ENCODE measurements around the gene TRIP4.
"Not testable (repeated sequence)": the region's sequence is repeated elsewhere in the genome, so short reads cannot be mapped to it uniquely, and the experiment has no call there.

TRIP4 gene

GRCh38 chr15:64490598-64491259 lies 103.1 kb downstream of the TRIP4 start:
- DNase-seq: no peak

- no peak for DNase-seq
These were observed 106.0 kb downstream of the TRIP4 start for GRCh38 chr15:64493641-64494040.

DNA sequence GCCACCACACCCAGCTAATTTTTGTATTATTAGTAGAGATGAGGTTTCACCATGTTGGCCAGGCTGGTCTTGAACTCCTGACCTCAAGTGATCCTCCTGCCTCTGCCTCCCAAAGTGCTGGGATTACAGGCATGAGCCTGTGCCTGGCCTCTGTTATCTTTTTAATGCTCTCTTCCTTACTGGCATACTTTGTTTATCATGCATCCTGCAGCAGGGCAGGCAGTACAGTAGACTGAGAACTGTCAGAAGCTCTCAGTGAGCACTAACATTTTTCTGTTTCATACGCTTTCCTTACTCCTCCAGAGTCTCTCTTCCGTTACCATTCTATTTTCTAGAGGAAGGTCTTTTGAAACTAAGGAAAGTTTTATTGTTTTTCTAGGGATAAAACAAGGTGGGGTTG lies 108.3 kb downstream of the TRIP4 start:
- not testable (repeated sequence) for DNase-seq

- DNase-seq: no peak
These were observed 113.2 kb downstream of the TRIP4 start for GRCh38 chr15:64500695-64501395.

GRCh38 chr15:64501396-64501715 lies 113.7 kb downstream of the TRIP4 start:
- no peak for DNase-seq

GRCh38 chr15:64502151-64502550 lies 114.5 kb downstream of the TRIP4 start:
- DNase-seq: no peak

DNA sequence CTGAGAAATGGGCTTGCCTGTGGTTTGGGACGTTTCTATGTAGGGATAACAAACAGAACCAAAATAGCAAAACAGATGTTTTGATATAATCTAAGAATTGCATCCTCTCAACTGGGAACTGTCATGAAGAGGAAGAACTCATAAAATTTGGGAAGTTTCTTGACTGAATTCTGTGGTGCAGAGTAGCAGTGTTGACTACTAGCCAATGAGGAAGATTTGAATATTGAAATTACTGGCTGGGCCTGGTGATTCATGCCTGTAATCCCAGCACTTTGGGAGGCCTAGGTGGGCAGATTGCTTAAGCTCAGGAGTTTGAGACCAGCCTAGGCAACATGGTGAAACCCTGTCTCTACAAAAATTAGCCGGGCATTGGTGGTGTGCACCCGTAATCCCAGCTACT lies 114.9 kb downstream of the TRIP4 start:
- peak; percentile 16 for DNase-seq

DNA sequence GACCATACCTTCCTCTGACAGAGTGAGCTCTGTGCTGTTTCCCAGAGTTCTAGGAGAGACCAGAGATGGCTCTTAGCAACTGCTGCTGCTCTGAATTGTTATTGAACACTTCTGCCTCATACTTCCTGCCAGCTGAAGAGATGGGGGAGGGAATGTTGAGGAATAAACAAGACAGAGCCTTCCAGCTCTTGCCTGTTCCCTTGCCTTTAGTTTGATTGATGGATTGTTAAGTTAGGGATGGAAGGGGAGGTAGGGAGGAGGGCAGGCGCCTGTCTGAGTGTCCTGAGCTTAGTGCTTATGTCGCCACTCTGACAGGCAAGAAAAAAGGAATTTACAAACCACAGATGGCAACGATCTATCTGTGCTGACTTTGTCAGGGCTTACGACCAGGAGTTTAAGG lies 115.6 kb downstream of the TRIP4 start:
- peak; percentile 63 for DNase-seq

- DNase-seq: no peak
These were observed 116.0 kb downstream of the TRIP4 start for GRCh38 chr15:64503640-64504039.
